NT2/D1 (cell line): ENCODE data around the gene BRMS1.

ENCODE experiments used
- YY1 ChIP-seq: IDR thresholded peaks from 2 replicates; pipeline ENCODE4 v1.6.1; 2011; ENCODE audit not compliant: insufficient read length, insufficient read depth
- ZNF274 ChIP-seq: IDR thresholded peaks from 2 replicates; pipeline ENCODE4 v1.6.1; 2011; ENCODE audit warnings: mild to moderate bottlenecking, low read depth, low read length

- no peak for TF ChIP-seq ZNF274
- TF ChIP-seq YY1, result no peak
Observed at GRCh38 chr11:66316849-66317251, 28.1 kb downstream of the BRMS1 start, which contains the start of gene CD248.
